ENCODE data around the gene CEACAM19.
"Not testable (repeated sequence)": the region's sequence is repeated elsewhere in the genome, so short reads cannot be mapped to it uniquely, and the experiment has no call there.

CEACAM19 gene

DNA sequence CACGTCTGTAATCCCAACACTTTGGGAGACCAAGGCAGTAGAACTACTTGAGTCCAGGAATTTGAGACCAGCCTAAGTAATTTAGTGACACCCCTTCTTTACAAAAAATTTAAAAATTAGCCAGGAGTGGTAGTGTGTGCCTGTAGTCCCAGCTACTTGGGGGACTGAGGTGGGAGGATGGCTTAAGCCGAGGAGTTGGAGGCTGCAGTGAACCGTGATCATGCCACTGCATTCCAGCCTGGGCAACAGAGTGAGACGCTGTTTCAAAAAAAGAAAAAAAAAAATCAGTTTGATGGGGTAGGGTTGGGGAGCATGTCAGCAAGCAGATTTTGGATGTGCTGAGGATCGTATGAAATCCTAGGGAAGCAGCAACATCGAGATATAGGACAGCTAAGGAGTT, 4.2 kb downstream of the CEACAM19 start:
- no peak for DNase-seq (ENCODE audit: low read depth)

- DNase-seq (ENCODE audit: low read depth): no peak
Observed at GRCh38 chr19:44677019-44677811, 5.9 kb downstream of the CEACAM19 start.

GRCh38 chr19:44680536-44680935, 9.3 kb downstream of the CEACAM19 start:
- no peak for DNase-seq (ENCODE audit: low read depth)

DNA sequence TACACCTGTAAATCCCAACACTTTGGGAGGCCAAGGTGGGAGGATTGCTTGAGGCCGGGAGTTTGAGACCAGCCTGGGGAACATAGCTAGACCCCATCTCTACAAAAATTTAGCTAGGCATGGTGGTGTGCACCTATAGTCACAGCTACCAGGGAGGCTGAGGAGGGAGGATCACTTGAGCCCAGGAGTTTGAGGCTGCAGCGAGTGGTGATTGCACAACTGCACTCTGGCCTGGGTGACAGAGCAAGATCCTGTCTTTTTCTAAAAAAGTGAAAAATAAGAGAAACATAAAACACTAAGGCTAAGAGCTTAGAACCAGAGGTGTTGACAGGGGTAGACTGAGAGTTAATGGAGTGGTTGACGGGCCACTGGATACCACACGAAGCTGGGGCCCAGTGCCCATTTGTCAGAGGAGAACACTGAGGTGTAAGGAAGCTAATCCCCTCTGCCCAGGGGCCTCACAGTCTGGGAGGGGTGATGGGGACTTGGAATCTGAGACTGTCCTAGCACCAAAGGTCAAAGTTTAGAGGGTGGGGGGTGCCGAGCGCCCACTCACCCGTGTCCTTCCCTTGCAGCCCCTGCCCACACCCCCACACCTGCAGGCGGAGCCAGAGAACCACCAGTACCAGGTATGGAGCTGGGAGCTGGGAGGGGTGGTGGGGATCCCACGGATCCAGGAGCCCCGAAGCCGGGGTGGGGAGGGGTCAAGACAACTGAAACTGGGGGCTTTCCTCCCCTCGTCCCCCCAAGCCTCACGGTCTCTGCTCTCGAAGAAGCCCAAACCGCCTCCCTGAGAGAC, 10.9 kb downstream of the CEACAM19 start:
- DNase-seq (ENCODE audit: low read depth): no peak

GRCh38 chr19:44682807-44683206, 11.5 kb downstream of the CEACAM19 start:
- DNase-seq (ENCODE audit: low read depth): no peak

- no peak for DNase-seq (ENCODE audit: low read depth)
Observed at GRCh38 chr19:44683434-44684210, 12.3 kb downstream of the CEACAM19 start.

GRCh38 chr19:44684396-44684795, 13.1 kb downstream of the CEACAM19 start:
- DNase-seq (ENCODE audit: low read depth): not testable (repeated sequence)

- no peak for DNase-seq (ENCODE audit: low read depth)
Observed at GRCh38 chr19:44684892-44685863, 13.9 kb downstream of the CEACAM19 start.

GRCh38 chr19:44685877-44686276, 14.6 kb downstream of the CEACAM19 start:
- no peak for DNase-seq (ENCODE audit: low read depth)

DNA sequence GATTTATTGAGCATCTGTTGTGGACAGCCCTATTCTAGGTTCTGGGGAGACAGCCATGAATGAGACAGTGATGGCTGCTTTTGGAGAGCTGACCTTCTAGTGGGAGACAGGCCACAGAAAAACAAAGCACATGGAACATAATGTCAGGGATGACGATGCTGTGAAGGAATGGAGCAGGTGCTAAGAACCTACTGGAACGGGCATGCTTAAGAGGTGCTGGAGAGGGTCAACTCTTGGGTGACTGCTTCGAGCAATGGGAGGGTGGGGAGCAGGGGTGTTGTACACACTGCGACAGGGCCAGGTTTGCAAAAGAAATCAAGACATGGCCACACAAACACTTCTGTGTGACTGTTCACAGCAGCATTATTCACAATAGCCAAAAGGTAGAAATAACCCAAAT, 15.6 kb downstream of the CEACAM19 start:
- no peak for DNase-seq (ENCODE audit: low read depth)

DNA sequence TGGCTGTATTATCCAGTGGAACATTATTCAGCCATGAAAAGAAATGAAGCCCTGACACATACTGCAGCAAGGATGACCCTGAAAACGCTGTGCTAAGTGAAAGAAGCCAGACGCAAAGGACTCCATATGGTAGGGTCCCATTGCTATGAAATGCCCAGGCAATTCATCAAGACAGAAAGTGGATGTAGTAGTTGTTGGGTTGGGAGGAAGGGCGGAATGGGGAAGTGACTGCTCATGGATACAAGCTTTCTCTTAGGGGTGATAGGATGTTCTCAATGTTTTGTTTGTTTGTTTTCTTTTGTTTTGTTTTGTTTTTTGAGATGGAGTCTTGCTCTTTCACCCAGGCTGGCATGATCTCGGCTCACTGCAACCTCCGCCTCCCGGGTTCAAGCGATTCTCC, 16.6 kb downstream of the CEACAM19 start:
- no peak for DNase-seq (ENCODE audit: low read depth)

- peak; percentile 69 for DNase-seq (ENCODE audit: low read depth)
Observed at GRCh38 chr19:44689290-44690130, 18.2 kb downstream of the CEACAM19 start.

- DNase-seq (ENCODE audit: low read depth): no peak
Observed at GRCh38 chr19:44690131-44690440, 18.8 kb downstream of the CEACAM19 start.

- DNase-seq (ENCODE audit: low read depth): no peak
Observed at GRCh38 chr19:44692379-44692721, 21.1 kb downstream of the CEACAM19 start.

DNA sequence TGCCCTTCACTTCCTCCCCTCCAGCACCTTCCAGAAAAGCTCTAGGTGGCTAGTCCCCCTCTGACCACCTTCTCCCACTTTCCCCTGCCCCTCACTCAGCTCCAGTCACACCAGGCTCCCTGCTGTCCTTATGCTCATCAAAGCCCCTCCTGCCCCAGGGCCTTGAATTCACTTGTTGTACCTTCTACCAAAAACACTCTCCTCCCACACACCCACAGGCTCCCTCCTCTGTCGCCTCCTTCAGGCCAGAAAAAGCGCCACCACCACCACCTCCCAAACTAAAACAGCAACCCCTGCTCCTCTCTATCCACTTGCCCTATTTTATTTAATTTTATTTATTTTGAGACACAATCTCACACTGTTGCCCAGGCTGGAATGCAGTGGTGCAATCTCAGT, 22.9 kb downstream of the CEACAM19 start:
- DNase-seq (ENCODE audit: low read depth): no peak

- DNase-seq (ENCODE audit: low read depth): no peak
Observed at GRCh38 chr19:44696939-44697669, 25.8 kb downstream of the CEACAM19 start.

GRCh38 chr19:44697670-44698034, 26.4 kb downstream of the CEACAM19 start:
- DNase-seq (ENCODE audit: low read depth): no peak

GRCh38 chr19:44698492-44699201, 27.4 kb downstream of the CEACAM19 start, which contains the start of gene CEACAM16:
Gene CEACAM16 (plus strand): TSS chr19:44699151. CDS start chr19:44701457, 2,306 bp downstream.
- no peak for DNase-seq (ENCODE audit: low read depth)

DNA sequence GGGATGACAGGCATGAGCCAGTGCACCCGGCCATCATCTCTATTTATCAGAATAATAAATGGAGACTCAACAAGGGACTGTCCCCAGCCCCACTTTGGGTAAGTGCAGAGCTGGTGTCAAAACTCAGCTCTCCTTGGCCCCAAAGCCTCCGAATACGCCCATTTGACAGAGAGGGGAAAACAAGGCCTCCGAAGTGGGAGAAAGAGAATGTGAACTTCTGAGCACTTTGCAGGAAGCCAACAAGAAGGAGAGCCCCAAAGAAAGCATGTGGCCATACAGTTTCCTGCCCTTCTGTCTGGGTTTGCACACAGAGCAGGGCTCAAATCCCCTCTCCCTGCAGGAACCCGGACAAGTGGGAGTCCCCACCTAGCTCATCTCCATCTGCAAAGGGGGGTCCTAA, 29.3 kb downstream of the CEACAM19 start:
- DNase-seq (ENCODE audit: low read depth): no peak
